ENCODE results near the gene COA6.
"Not testable (repeated sequence)": the region's sequence is repeated elsewhere in the genome, so short reads cannot be mapped to it uniquely, and the experiment has no call there.

Gene COA6

DNA sequence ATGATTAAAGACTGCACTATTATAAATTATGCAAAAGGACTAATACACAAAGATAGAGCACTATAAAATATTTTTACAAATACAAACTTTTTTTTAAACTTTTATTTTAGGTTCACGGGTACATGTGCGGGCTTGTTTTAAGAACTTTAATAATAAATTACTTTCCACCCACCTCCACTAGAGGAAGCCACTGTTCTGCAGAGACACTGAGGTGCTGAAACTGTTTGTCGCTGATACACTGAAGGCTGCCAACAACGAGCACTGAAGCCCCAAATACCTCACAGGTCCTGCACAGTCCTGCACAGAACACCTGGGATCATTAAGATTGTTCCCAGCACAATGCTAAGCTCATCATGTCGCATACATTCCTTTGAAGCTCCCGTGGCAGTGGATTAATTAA is 19.9 kb downstream of the COA6 start:
- no peak overlapping the region for H3K4me3 Mint-ChIP-seq
- peaks cover 5% of the 10 kb centered on the region for H3K4me1 Mint-ChIP-seq
- ATAC-seq (no peak), DNase-seq (ENCODE audit: low spot score in 2 of 2) (no peak)
- H3K9me3 Mint-ChIP-seq, result no peaks in the 10 kb centered on the region
- no peak overlapping the region for H3K27ac Mint-ChIP-seq
- peaks cover 56% of the 10 kb centered on the region for H3K36me3 Mint-ChIP-seq

GRCh38 chr1:234395297-234395696 is 22.0 kb downstream of the COA6 start:
- Mint-ChIP-seq H3K36me3 (peaks cover 55% of the 10 kb centered on the region), H3K9me3 (no peaks in the 10 kb centered on the region), H3K27ac (no peak overlapping the region), H3K4me3 (no peak overlapping the region), H3K4me1 (peaks cover 21% of the 10 kb centered on the region)
- ATAC-seq (no peak), DNase-seq (ENCODE audit: low spot score in 2 of 2) (no peak)

GRCh38 chr1:234396092-234396491 is 22.8 kb downstream of the COA6 start:
- Mint-ChIP-seq H3K36me3 (peaks cover 47% of the 10 kb centered on the region), H3K27ac (peak overlapping the region; percentile 82), H3K4me3 (no peak overlapping the region), H3K9me3 (no peaks in the 10 kb centered on the region), H3K4me1 (peaks cover 28% of the 10 kb centered on the region)
- ATAC-seq, result no peak
- no peak for DNase-seq (ENCODE audit: low spot score in 2 of 2)

- peaks cover 39% of the 10 kb centered on the region for H3K36me3 Mint-ChIP-seq
- peaks cover 35% of the 10 kb centered on the region for H3K4me1 Mint-ChIP-seq
- H3K4me3 Mint-ChIP-seq, result no peak overlapping the region
These were observed 23.6 kb downstream of the COA6 start for GRCh38 chr1:234396871-234397270.

GRCh38 chr1:234397732-234398131 is 24.5 kb downstream of the COA6 start:
- Mint-ChIP-seq H3K9me3 (no peaks in the 10 kb centered on the region), H3K4me1 (peaks cover 41% of the 10 kb centered on the region), H3K27ac (no peak overlapping the region), H3K4me3 (no peak overlapping the region), H3K36me3 (peaks cover 30% of the 10 kb centered on the region)
- ATAC-seq, result no peak
- DNase-seq (ENCODE audit: low spot score in 2 of 2), result no peak

More at GRCh38 chr1:234396871-234397270, 23.6 kb downstream of the COA6 start:
- no peak for ATAC-seq
- no peak for DNase-seq (ENCODE audit: low spot score in 2 of 2)
- H3K27ac Mint-ChIP-seq, result peak overlapping the region; percentile 82
- H3K9me3 Mint-ChIP-seq, result no peaks in the 10 kb centered on the region

DNA sequence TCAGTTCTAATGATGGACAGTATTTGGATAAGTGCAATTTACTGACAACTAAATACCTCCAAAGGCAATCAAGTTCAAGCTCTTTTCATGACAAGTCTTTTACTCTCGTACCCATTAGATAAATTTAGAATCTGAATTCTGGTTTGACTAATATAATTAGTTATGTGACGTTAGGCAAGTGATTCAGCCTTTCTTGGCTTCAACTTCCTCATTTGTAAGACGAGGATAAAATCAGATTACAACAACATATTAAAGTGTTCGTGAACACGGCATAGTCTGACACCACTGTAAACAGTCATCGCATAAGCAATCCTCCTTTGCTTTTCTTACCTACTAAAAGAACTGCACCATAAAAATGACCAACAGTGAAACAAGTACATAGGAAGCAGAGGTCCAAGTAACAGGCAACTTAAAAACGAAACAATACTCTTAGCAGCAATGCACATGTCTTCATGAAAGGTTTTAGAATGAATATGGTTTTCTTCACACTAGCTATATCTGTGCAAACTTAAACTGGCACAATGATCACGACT is 25.7 kb downstream of the COA6 start:
- ATAC-seq, result peak; percentile 88

GRCh38 chr1:234399515-234399914 is 26.3 kb downstream of the COA6 start:
- Mint-ChIP-seq H3K36me3 (peaks cover 13% of the 10 kb centered on the region), H3K4me1 (peaks cover 47% of the 10 kb centered on the region), H3K4me3 (peak overlapping the region; percentile 55), H3K27ac (peak overlapping the region; percentile 84)
- not testable (repeated sequence) for ATAC-seq; DNase-seq (ENCODE audit: low spot score in 2 of 2); H3K9me3 Mint-ChIP-seq

More for the DNA sequence above, 25.7 kb downstream of the COA6 start:
- Mint-ChIP-seq H3K36me3 (peaks cover 18% of the 10 kb centered on the region), H3K4me1 (peaks cover 47% of the 10 kb centered on the region), H3K9me3 (no peaks in the 10 kb centered on the region), H3K4me3 (peak overlapping the region; percentile 55), H3K27ac (peak overlapping the region; percentile 84)
- DNase-seq (ENCODE audit: low spot score in 2 of 2), result no peak

GRCh38 chr1:234400773-234401172 is 27.5 kb downstream of the COA6 start:
- Mint-ChIP-seq H3K9me3 (no peaks in the 10 kb centered on the region), H3K36me3 (peaks cover 12% of the 10 kb centered on the region), H3K4me1 (peaks cover 47% of the 10 kb centered on the region), H3K4me3 (peak overlapping the region; percentile 55), H3K27ac (no peak overlapping the region)
- ATAC-seq, result peak; percentile 45
- DNase-seq (ENCODE audit: low spot score in 2 of 2), result no peak

- peak overlapping the region; percentile 40 for H3K27ac Mint-ChIP-seq
- no peak for DNase-seq (ENCODE audit: low spot score in 2 of 2)
- no peaks in the 10 kb centered on the region for H3K9me3 Mint-ChIP-seq
- H3K36me3 Mint-ChIP-seq, result peaks cover 11% of the 10 kb centered on the region
- no peak for ATAC-seq
- peak overlapping the region; percentile 4 for H3K4me3 Mint-ChIP-seq
- peaks cover 45% of the 10 kb centered on the region for H3K4me1 Mint-ChIP-seq
These were observed 28.4 kb downstream of the COA6 start for GRCh38 chr1:234401658-234402057.

GRCh38 chr1:234402939-234403338 is 29.7 kb downstream of the COA6 start:
- Mint-ChIP-seq H3K4me1 (peaks cover 41% of the 10 kb centered on the region), H3K36me3 (peaks cover 8% of the 10 kb centered on the region), H3K27ac (no peak overlapping the region), H3K9me3 (no peaks in the 10 kb centered on the region), H3K4me3 (no peak overlapping the region)
- no peak for ATAC-seq
- DNase-seq (ENCODE audit: low spot score in 2 of 2), result no peak

GRCh38 chr1:234405676-234406075 is 32.4 kb downstream of the COA6 start:
- DNase-seq (ENCODE audit: low spot score in 2 of 2) (no peak), ATAC-seq (no peak)
- peaks cover 17% of the 10 kb centered on the region for H3K36me3 Mint-ChIP-seq
- H3K4me1 Mint-ChIP-seq, result peaks cover 23% of the 10 kb centered on the region
- no peak overlapping the region for H3K27ac Mint-ChIP-seq
- H3K4me3 Mint-ChIP-seq, result no peak overlapping the region
- no peaks in the 10 kb centered on the region for H3K9me3 Mint-ChIP-seq

DNA sequence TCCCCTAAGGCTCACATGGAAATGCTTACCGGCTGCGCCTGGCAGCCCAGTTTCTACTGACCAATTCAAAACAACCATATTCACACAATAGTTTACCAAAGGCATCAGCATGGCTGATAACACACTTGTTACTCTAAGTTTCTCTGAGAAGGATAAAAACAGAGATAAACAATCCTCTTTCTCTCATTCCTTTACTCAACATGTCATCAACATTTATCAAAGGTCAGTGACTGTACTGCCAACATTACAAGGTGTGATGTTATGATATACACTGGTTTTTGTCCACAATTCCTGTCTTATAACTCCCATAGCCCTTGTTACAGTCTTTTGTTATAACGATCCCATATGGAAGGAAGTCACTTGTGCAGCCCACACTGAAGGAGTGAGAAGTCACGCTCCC is 33.6 kb downstream of the COA6 start:
- H3K36me3 Mint-ChIP-seq, result peaks cover 18% of the 10 kb centered on the region
- no peak for DNase-seq (ENCODE audit: low spot score in 2 of 2)
- H3K4me3 Mint-ChIP-seq, result no peak overlapping the region
- H3K4me1 Mint-ChIP-seq, result peaks cover 11% of the 10 kb centered on the region
- H3K9me3 Mint-ChIP-seq, result no peaks in the 10 kb centered on the region
- no peak overlapping the region for H3K27ac Mint-ChIP-seq
- ATAC-seq, result no peak

DNA sequence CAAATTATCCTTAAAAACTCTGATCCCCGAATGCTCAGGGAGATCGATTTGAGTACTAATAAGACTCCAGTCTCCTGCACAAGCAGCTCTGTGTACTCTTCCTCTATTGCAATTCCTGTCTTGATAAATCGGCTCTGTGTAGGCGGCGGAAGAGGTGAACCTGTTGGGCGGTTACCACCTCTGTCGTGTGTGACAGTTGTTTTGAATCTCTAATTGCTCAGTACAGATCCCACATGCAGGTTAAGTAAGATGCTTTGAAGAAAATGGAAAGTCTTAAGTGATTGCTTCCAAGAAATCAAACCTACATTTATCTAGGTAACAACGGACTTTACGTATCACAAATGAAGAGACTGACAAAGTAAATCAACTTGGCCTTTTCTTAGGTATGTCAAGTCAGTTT is 35.5 kb downstream of the COA6 start:
- peak; percentile 60 for ATAC-seq
- DNase-seq (ENCODE audit: low spot score in 2 of 2), result no peak

DNA sequence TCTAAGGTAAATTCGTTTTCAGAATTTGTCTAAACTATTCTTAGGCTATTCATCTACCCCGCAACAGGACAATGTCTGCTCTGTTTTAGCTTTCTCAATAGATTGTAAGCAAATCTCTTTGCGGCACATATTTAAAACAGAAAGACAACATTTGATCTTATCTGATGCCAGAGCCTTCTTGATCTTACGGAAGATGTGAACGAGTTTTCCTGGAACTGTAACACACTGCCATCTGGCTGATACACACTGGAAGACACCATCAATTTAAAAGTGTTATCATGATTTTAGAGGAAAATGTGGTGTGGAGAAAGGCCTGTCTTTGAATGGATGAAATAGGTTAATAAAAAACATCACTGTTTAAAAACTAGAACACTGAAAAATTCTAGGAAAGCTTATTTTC is 36.1 kb downstream of the COA6 start:
- no peak for ATAC-seq
- Mint-ChIP-seq H3K9me3 (no peaks in the 10 kb centered on the region), H3K4me3 (no peak overlapping the region), H3K36me3 (peaks cover 34% of the 10 kb centered on the region), H3K27ac (no peak overlapping the region), H3K4me1 (no peaks in the 10 kb centered on the region)
- DNase-seq (ENCODE audit: low spot score in 2 of 2), result no peak

More for the DNA sequence above, 35.5 kb downstream of the COA6 start:
- Mint-ChIP-seq H3K4me1 (no peaks in the 10 kb centered on the region), H3K4me3 (no peak overlapping the region), H3K27ac (peak overlapping the region; percentile 7), H3K36me3 (peaks cover 30% of the 10 kb centered on the region), H3K9me3 (no peaks in the 10 kb centered on the region)

DNA sequence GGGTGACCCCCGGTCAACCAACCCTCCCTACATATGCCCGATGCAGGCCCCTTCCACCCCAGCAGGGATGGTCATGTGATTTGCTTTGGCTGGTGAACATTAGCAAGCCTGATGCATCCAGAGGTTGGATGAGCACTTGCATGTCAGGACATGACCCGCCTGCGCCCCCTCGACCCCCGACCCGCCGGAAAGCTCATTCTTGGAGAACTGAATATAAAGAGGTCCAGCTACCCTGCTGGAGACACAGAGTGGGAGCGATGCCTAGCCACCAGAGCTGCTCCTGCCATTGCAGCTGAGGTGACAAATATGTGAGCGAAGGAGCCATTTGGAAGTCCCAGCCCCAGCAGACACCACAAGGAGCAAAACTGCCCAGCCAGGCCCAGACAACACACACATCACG is 39.6 kb downstream of the COA6 start:
- Mint-ChIP-seq H3K36me3 (peaks cover 44% of the 10 kb centered on the region), H3K4me1 (no peaks in the 10 kb centered on the region), H3K9me3 (no peaks in the 10 kb centered on the region)

GRCh38 chr1:234413485-234413884 is 40.2 kb downstream of the COA6 start:
- H3K27ac Mint-ChIP-seq, result no peak overlapping the region
- peaks cover 49% of the 10 kb centered on the region for H3K36me3 Mint-ChIP-seq
- no peaks in the 10 kb centered on the region for H3K4me1 Mint-ChIP-seq
- ATAC-seq (no peak), DNase-seq (ENCODE audit: low spot score in 2 of 2) (no peak)
- no peaks in the 10 kb centered on the region for H3K9me3 Mint-ChIP-seq
- no peak overlapping the region for H3K4me3 Mint-ChIP-seq

More for the DNA sequence above, 39.6 kb downstream of the COA6 start:
- Mint-ChIP-seq H3K4me3 (no peak overlapping the region), H3K27ac (no peak overlapping the region)
- ATAC-seq, result no peak
- no peak for DNase-seq (ENCODE audit: low spot score in 2 of 2)

DNA sequence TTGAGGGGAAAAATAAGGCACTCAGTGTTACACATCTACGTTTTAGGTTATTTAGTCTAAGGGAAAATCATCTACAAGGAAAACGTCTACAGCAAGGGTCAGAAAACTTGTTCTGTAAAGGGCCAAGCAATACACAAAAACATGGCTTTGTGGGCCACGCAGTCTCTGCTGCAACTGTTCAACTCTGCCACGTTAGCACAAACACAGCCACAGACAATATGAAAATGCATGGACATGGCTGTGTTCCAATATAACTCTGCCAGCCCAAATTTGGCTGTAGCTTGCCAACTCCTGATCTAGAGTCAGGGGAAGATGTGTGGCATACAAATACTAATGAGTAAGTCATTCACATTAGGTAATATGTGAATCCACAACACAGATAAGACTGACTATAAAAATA is 40.7 kb downstream of the COA6 start:
- Mint-ChIP-seq H3K4me3 (no peak overlapping the region), H3K9me3 (no peaks in the 10 kb centered on the region), H3K36me3 (peaks cover 54% of the 10 kb centered on the region), H3K27ac (no peak overlapping the region), H3K4me1 (no peaks in the 10 kb centered on the region)
- no peak for DNase-seq (ENCODE audit: low spot score in 2 of 2)
- no peak for ATAC-seq
